SU-DHL-6 (cell line): ENCODE measurements around the gene PKHD1.

Source experiments
- H2AFZ ChIP-seq: fragments of 200-600 bp; sonication (generic); 2 replicates; pipeline ENCODE4 v1.6.1; 2014; ENCODE audit warnings: low read depth, mild to moderate bottlenecking, moderate library complexity, mixed read lengths, antibody characterized with exemption, low read length; ENCODE audit not compliant: severe bottlenecking
- H3F3A ChIP-seq: fragments of 200-600 bp; shearing (Covaris generic); 2 replicates; pipeline ENCODE4 v1.6.0; 2016; ENCODE audit warnings: antibody characterized with exemption, mild to moderate bottlenecking; ENCODE audit not compliant: insufficient read depth
- H3K27ac ChIP-seq: fragments of 200-600 bp; sonication (generic); 2 replicates; pipeline ENCODE4 v1.5.1; 2016; ENCODE audit warnings: low read depth, mild to moderate bottlenecking, low read length, moderate library complexity, mixed read lengths
- H3K27me3 ChIP-seq: fragments of 200-600 bp; sonication (generic), shearing (Covaris generic); 2 replicates; pipeline ENCODE4 v1.6.0; 2014; ENCODE audit warnings: mild to moderate bottlenecking, low read length
- H3K36me3 ChIP-seq: fragments of 200-600 bp; sonication (generic); 2 replicates; pipeline ENCODE4 v1.6.1; 2014; ENCODE audit warnings: mild to moderate bottlenecking, low read length, mixed read lengths
- H3K4me2 ChIP-seq: fragments of 300-600, 200-600 bp; shearing (Covaris generic), sonication (generic); 2 replicates; pipeline ENCODE4 v1.6.0; 2014; ENCODE audit warnings: low read length, low read depth, mild to moderate bottlenecking; ENCODE audit not compliant: poor library complexity, severe bottlenecking
- H3K4me3 ChIP-seq: fragments of 200-600 bp; sonication (generic); 2 replicates; pipeline ENCODE4 v1.5.1; 2014; ENCODE audit warnings: antibody characterized with exemption, low read length, mild to moderate bottlenecking, mixed read lengths; ENCODE audit not compliant: insufficient read depth, poor library complexity, severe bottlenecking
- H3K79me2 ChIP-seq: fragments of 200-600 bp; sonication (generic); 2 replicates; pipeline ENCODE4 v1.6.1; 2014; ENCODE audit warnings: mild to moderate bottlenecking, low read length, moderate library complexity; ENCODE audit not compliant: insufficient read depth
- H3K9ac ChIP-seq: fragments of 200-600 bp; sonication (generic); 2 replicates; pipeline ENCODE4 v1.7.0; 2014; ENCODE audit warnings: mild to moderate bottlenecking, low read length
- H3K9me2 ChIP-seq: fragments of 200-600 bp; sonication (generic); replicated peaks from 2 replicates; pipeline ENCODE4 v1.6.1; 2014; ENCODE audit warnings: low read length; ENCODE audit not compliant: insufficient read depth
- H3K9me3 ChIP-seq: fragments of 200-600 bp; sonication (generic); 2 replicates; pipeline ENCODE4 v1.6.1; 2014; ENCODE audit warnings: low read length, mixed read lengths; ENCODE audit not compliant: insufficient read depth
- H4K20me1 ChIP-seq: fragments of 200-600 bp; sonication (generic); 2 replicates; pipeline ENCODE4 v1.6.1; 2014; ENCODE audit warnings: low read depth, mild to moderate bottlenecking, antibody characterized with exemption, low read length, moderate library complexity, mixed read lengths
- EZH2phosphoT487 ChIP-seq: fragments of 200-600 bp; sonication (generic), shearing (Covaris generic); conservative IDR thresholded peaks from 2 replicates; pipeline ENCODE4 v1.6.1; 2018; ENCODE audit warnings: mild to moderate bottlenecking, antibody characterized with exemption, low read length, moderate library complexity, mixed read lengths
- TF ChIP-seq, protein P1 (sequence below): fragments of 200-600 bp; sonication (generic); IDR thresholded peaks from one replicate; pipeline ENCODE4 v1.5.1; 2017; ENCODE audit warnings: antibody characterized with exemption, mild to moderate bottlenecking, low read length, moderate library complexity; ENCODE audit not compliant: insufficient read depth, poor library complexity, severe bottlenecking

Gene PKHD1

GRCh38 chr6:51711876-51712275 lies 375.5 kb downstream of the PKHD1 start:
- no peaks in the 10 kb centered on the region for H3K79me2 ChIP-seq
- H2AFZ ChIP-seq, result no peak overlapping the region
- no peaks in the 10 kb centered on the region for H3K36me3 ChIP-seq
- H3K27me3 ChIP-seq, result no peaks in the 10 kb centered on the region
- H3K9ac ChIP-seq, result no peak overlapping the region
- no peak overlapping the region for H3K27ac ChIP-seq
- TF ChIP-seq EZH2phosphoT487, result no peak
- TF ChIP-seq, protein P1, sequence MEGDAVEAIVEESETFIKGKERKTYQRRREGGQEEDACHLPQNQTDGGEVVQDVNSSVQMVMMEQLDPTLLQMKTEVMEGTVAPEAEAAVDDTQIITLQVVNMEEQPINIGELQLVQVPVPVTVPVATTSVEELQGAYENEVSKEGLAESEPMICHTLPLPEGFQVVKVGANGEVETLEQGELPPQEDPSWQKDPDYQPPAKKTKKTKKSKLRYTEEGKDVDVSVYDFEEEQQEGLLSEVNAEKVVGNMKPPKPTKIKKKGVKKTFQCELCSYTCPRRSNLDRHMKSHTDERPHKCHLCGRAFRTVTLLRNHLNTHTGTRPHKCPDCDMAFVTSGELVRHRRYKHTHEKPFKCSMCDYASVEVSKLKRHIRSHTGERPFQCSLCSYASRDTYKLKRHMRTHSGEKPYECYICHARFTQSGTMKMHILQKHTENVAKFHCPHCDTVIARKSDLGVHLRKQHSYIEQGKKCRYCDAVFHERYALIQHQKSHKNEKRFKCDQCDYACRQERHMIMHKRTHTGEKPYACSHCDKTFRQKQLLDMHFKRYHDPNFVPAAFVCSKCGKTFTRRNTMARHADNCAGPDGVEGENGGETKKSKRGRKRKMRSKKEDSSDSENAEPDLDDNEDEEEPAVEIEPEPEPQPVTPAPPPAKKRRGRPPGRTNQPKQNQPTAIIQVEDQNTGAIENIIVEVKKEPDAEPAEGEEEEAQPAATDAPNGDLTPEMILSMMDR, result no peak
- no peaks in the 10 kb centered on the region for H4K20me1 ChIP-seq
- H3K9me3 ChIP-seq, result no peaks in the 10 kb centered on the region
- H3K9me2 ChIP-seq, result no peaks in the 10 kb centered on the region
- H3F3A ChIP-seq, result no peaks in the 10 kb centered on the region
- no peak overlapping the region for H3K4me3 ChIP-seq
- H3K4me2 ChIP-seq, result no peak overlapping the region

- no peak for TF ChIP-seq EZH2phosphoT487
- TF ChIP-seq, protein P1, result no peak
Observed at GRCh38 chr6:51706086-51706485, 381.3 kb downstream of the PKHD1 start.

GRCh38 chr6:51704932-51705540 lies 382.4 kb downstream of the PKHD1 start:
- H4K20me1 ChIP-seq, result no peaks in the 10 kb centered on the region
- no peaks in the 10 kb centered on the region for H3K9me2 ChIP-seq
- TF ChIP-seq EZH2phosphoT487, result no peak
- TF ChIP-seq, protein P1, result no peak
- H3K4me3 ChIP-seq, result no peak overlapping the region
- no peak overlapping the region for H3K9ac ChIP-seq
- no peak overlapping the region for H3K27ac ChIP-seq
- no peaks in the 10 kb centered on the region for H3K79me2 ChIP-seq
- no peaks in the 10 kb centered on the region for H3K36me3 ChIP-seq
- H3K27me3 ChIP-seq, result no peaks in the 10 kb centered on the region
- no peak overlapping the region for H2AFZ ChIP-seq
- H3F3A ChIP-seq, result no peaks in the 10 kb centered on the region
- H3K4me2 ChIP-seq, result no peak overlapping the region
- no peaks in the 10 kb centered on the region for H3K9me3 ChIP-seq

More at GRCh38 chr6:51706086-51706485, 381.3 kb downstream of the PKHD1 start:
- Histone ChIP-seq H3F3A (no peaks in the 10 kb centered on the region), H4K20me1 (no peaks in the 10 kb centered on the region), H3K4me2 (no peak overlapping the region), H3K36me3 (no peaks in the 10 kb centered on the region), H3K27ac (no peak overlapping the region), H2AFZ (no peak overlapping the region), H3K9me2 (no peaks in the 10 kb centered on the region), H3K79me2 (no peaks in the 10 kb centered on the region), H3K4me3 (no peak overlapping the region), H3K27me3 (no peaks in the 10 kb centered on the region), H3K9me3 (no peaks in the 10 kb centered on the region), H3K9ac (no peak overlapping the region)
